HG03159 (cell line): Measurements from ENCODE around the gene CDKN2B-AS1.

Experiments
- ATAC-seq: cut with Tn5 transposase; IDR thresholded peaks from one replicate; pipeline ENCODE4 v1.9.1; 2021; ENCODE audit warnings: mild to moderate bottlenecking, moderate library complexity; ENCODE audit not compliant: unreplicated experiment

The CDKN2B-AS1 gene

GRCh38 chr9:22116758-22117157 lies 122.2 kb downstream of the CDKN2B-AS1 start:
- ATAC-seq, result no peak

GRCh38 chr9:22117511-22118384 lies 123.2 kb downstream of the CDKN2B-AS1 start:
- ATAC-seq, result no peak

GRCh38 chr9:22118810-22119521 lies 124.4 kb downstream of the CDKN2B-AS1 start:
- ATAC-seq, result no peak

- ATAC-seq, result peak; percentile 79
Observed at GRCh38 chr9:22119522-22120158, 125.0 kb downstream of the CDKN2B-AS1 start.

- no peak for ATAC-seq
Observed at GRCh38 chr9:22120159-22120549, 125.6 kb downstream of the CDKN2B-AS1 start.

- no peak for ATAC-seq
Observed at GRCh38 chr9:22120595-22120994, 126.0 kb downstream of the CDKN2B-AS1 start.

- ATAC-seq, result no peak
Observed at GRCh38 chr9:22124263-22125011, 129.8 kb downstream of the CDKN2B-AS1 start.

- ATAC-seq, result no peak
Observed at GRCh38 chr9:22129133-22129532, 134.5 kb downstream of the CDKN2B-AS1 start.

GRCh38 chr9:22129633-22130032 lies 135.0 kb downstream of the CDKN2B-AS1 start:
- no peak for ATAC-seq

- no peak for ATAC-seq
Observed at GRCh38 chr9:22131817-22132216, 137.2 kb downstream of the CDKN2B-AS1 start.

- no peak for ATAC-seq
Observed at GRCh38 chr9:22134390-22134789, 139.8 kb downstream of the CDKN2B-AS1 start.

GRCh38 chr9:22136461-22137096 lies 142.0 kb downstream of the CDKN2B-AS1 start:
- ATAC-seq, result no peak

GRCh38 chr9:22138956-22139660 lies 144.5 kb downstream of the CDKN2B-AS1 start:
- no peak for ATAC-seq

GRCh38 chr9:22141908-22142307 lies 147.3 kb downstream of the CDKN2B-AS1 start:
- no peak for ATAC-seq

GRCh38 chr9:22142671-22143070 lies 148.1 kb downstream of the CDKN2B-AS1 start:
- ATAC-seq, result no peak

- no peak for ATAC-seq
Observed at GRCh38 chr9:22143799-22144625, 149.4 kb downstream of the CDKN2B-AS1 start.

GRCh38 chr9:22146604-22147003 lies 152.0 kb downstream of the CDKN2B-AS1 start:
- ATAC-seq, result no peak

- ATAC-seq, result no peak
Observed at GRCh38 chr9:22147813-22148527, 153.4 kb downstream of the CDKN2B-AS1 start.
